ENCODE measurements around the gene CRYZL1.

CRYZL1 gene

GRCh38 chr21:33664135-33664534 is 22.6 kb upstream of the CRYZL1 start:
- no peak overlapping the region for H3K4me3 ChIP-seq (replicated peaks; ENCODE audit: low read depth, low read length)
- no peak for TF ChIP-seq CTCF (IDR thresholded peaks at IDR 0.05; ENCODE audit: low read depth, low read length, missing control alignments)
- no peak for DNase-seq (ENCODE audit: extremely low read depth, low read depth)

- no peak overlapping the region for H3K4me3 ChIP-seq (replicated peaks; ENCODE audit: low read depth, low read length)
- TF ChIP-seq CTCF (IDR thresholded peaks at IDR 0.05; ENCODE audit: low read depth, low read length, missing control alignments), result no peak
- no peak for DNase-seq (ENCODE audit: extremely low read depth, low read depth)
Measured at GRCh38 chr21:33663241-33663640, 21.7 kb upstream of the CRYZL1 start.

- no peak for TF ChIP-seq CTCF (IDR thresholded peaks at IDR 0.05; ENCODE audit: low read depth, low read length, missing control alignments)
- H3K4me3 ChIP-seq (replicated peaks; ENCODE audit: low read depth, low read length), result no peak overlapping the region
- no peak for DNase-seq (ENCODE audit: extremely low read depth, low read depth)
Measured at GRCh38 chr21:33662046-33662445, 20.5 kb upstream of the CRYZL1 start.

GRCh38 chr21:33661146-33661545 is 19.6 kb upstream of the CRYZL1 start:
- DNase-seq (ENCODE audit: extremely low read depth, low read depth), result no peak
- no peak for TF ChIP-seq CTCF (IDR thresholded peaks at IDR 0.05; ENCODE audit: low read depth, low read length, missing control alignments)
- no peak overlapping the region for H3K4me3 ChIP-seq (replicated peaks; ENCODE audit: low read depth, low read length)

- no peak for DNase-seq (ENCODE audit: extremely low read depth, low read depth)
- TF ChIP-seq CTCF (IDR thresholded peaks at IDR 0.05; ENCODE audit: low read depth, low read length, missing control alignments), result no peak
- no peak overlapping the region for H3K4me3 ChIP-seq (replicated peaks; ENCODE audit: low read depth, low read length)
Measured at GRCh38 chr21:33660406-33660805, 18.9 kb upstream of the CRYZL1 start.

- no peak for DNase-seq (ENCODE audit: extremely low read depth, low read depth)
- H3K4me3 ChIP-seq (replicated peaks; ENCODE audit: low read depth, low read length), result no peak overlapping the region
- TF ChIP-seq CTCF (IDR thresholded peaks at IDR 0.05; ENCODE audit: low read depth, low read length, missing control alignments), result no peak
Measured at GRCh38 chr21:33659568-33659949, 18.0 kb upstream of the CRYZL1 start.

- H3K4me3 ChIP-seq (replicated peaks; ENCODE audit: low read depth, low read length), result no peak overlapping the region
- DNase-seq (ENCODE audit: extremely low read depth, low read depth), result no peak
- no peak for TF ChIP-seq CTCF (IDR thresholded peaks at IDR 0.05; ENCODE audit: low read depth, low read length, missing control alignments)
Measured at GRCh38 chr21:33658919-33659567, 17.5 kb upstream of the CRYZL1 start.
